Stimulated activated CD8-positive, alpha-beta memory T cell treated with anti-CD3 and anti-CD28 coated beads, Interleukin-12 subunit alpha, Interleukin-12 subunit beta, amount 100 ng/mL, for 24 hours (primary cell): ENCODE measurements around the gene MAGEB5.
"Not testable (repeated sequence)": the region's sequence is repeated elsewhere in the genome, so short reads cannot be mapped to it uniquely, and the experiment has no call there.

Experiments
- DNase-seq: peaks from one replicate; pipeline ENCODE4 v3.0.0-alpha.2; 2020; ENCODE audit errors: extremely low read depth

Gene MAGEB5, protein sequence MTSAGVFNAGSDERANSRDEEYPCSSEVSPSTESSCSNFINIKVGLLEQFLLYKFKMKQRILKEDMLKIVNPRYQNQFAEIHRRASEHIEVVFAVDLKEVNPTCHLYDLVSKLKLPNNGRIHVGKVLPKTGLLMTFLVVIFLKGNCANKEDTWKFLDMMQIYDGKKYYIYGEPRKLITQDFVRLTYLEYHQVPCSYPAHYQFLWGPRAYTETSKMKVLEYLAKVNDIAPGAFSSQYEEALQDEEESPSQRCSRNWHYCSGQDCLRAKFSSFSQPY

DNA sequence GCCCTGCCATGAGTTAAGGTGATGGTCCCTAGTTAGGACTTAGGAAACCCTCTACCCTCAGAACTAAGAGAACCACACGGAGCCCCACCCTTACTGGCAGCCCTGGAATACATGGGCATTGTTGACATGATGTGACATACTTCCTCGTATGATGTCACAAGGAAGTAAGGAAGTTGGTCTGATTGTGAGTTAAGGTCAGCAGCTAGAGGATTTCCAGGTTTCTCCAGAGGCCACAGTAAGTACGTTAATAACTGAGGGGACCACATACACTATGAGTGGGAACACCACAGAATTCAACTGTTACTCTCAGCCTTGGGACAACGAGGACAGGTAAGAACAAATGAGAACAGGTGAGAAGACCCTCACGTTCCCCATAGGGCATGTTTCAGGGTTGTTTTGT lies at the start of gene MAGEB5:
MAGEB5 (plus strand) TSS at position 301 of the 400 bp plus-strand sequence. CDS start 1,133 bp downstream, outside the sequence.
- no peak for DNase-seq

DNA sequence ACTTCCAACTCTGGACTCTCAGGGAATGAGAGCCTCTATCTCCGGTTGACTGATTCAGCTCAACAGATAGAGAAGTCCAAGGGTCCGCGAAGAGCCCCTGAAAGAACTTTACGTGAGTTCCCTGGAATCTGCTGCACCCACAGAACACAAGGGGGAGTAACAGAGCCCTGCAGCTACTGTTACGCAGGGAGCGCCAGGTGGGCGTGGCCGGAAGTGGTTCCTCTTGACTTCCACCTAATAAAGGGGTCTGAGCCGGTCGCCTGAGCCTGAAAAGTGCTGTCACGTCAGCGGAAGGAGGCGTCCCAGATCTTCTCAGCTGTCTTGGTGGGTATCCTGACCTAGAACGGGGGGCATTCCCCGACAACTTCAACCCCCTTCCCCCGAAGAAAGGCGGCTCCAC lies 23.8 kb upstream of the MAGEB5 start, which contains the start of gene MAGEB6:
MAGEB6 (plus strand) TSS at position 237 of the 400 bp plus-strand sequence. CDS start 1,407 bp downstream, outside the sequence.
- DNase-seq = no peak

DNA sequence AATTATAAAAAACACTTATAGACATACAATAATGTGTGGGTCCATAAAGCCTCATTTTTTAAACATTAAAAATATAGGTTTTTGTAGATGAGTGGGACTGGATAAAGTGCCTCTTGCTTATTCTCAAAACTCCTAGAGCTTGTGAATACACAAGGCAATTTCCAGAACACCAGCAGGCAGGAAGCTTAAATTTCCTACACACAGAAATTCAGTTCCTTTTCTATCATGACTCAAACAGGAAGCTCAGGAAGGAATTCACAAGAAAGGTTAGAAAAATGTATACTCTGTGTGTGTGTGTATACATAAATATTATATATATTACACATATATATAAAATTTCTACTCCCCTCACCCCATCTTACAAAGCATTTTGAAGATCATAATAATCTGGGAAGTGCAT lies 12.4 kb upstream of the MAGEB5 start:
- DNase-seq = no peak

DNA sequence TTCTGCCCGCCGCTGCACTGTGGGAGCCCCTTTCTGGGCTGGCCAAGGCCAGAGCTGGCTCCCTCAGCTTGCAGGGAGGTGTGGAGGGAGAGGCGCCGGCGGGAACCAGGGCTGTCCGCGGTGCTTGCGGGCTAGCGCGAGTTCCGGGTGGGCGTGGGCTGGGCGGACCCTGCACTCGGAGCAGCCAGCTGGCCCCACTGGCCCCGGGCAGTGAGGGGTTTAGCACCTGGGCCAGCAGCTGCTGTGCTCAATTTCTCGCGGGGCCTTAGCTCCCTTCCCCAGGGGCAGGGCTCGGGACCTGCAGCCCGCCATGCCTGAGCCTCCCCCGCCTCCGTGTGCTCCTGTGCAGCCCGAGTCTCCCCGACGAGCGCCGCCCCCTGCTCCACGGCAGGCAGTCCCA lies 11.3 kb upstream of the MAGEB5 start:
- not testable (repeated sequence) for DNase-seq

DNA sequence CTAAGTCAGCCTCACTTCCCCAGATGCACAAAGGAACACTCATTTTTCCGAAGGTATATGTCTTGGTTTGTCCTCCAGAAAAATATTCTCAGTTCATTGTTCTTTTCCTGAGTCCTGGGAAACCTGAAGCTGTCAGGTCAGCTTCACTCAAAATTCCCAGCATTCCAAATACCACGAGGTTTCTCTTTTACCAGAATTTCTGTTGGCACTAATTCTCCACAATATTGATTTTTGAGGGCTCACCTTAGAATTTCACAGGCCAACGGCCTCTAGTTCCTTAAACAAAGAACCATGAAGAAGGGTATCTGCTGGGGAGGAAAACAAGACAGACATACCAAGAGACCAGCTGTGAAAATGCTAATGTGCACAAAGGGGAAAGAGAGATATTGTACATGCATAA lies 8.0 kb upstream of the MAGEB5 start:
- DNase-seq = no peak

DNA sequence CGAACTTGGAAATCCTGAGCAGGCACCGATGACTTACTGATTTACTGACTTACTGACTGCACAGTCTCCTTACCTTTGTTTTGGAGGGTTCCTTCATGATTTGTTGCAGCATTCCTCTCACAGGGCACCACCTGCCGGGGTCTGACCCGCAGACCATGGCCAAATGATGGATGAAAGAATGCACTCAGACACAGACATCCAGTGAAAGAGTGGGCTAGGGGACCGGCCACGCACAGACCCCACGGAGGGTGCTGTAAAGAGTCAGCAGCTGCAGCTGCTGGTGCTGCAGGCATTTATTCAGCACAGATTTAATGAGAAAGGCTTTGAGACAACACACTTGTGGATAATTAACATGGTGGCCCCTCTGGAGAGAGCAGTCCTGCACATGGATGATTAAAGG lies 3.4 kb downstream of the MAGEB5 start:
- no peak for DNase-seq

DNA sequence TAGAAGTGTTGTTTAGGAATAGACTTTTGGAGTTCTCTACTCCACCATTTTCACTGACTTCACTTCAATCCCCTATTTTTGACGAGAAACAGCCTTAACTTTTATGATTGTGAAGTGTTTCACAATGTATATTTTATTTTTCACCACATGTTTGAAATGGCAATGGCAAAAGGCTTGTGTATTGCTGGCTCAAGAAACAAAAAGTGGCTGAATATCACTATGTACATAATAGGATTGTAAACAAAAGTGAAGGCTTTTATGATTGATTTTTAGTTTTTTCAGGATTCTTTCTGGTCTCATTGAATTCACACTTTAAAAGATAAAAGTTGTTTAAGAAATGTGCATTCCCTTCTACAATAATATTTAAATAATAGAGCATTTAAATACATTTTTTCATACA lies 18.2 kb downstream of the MAGEB5 start:
- DNase-seq = no peak

DNA sequence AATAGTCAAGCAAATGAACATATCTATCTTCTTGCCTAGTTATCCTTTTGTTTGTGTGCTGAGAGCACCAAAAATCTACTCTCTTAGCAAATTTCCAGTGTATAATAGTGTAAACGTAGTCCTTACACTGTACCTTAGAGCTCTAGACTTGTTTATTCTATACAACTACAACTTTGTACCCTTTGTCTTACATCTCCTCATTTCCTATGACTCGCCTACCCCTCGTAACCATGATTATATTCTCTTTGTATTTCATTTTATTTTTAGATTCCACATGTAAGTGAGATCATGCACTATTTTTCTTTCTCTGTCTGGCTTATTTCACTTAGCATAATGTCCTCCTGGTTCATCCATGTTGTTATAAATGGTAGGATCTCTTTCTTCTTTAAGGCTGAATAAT lies 37.6 kb downstream of the MAGEB5 start:
- DNase-seq = no peak

DNA sequence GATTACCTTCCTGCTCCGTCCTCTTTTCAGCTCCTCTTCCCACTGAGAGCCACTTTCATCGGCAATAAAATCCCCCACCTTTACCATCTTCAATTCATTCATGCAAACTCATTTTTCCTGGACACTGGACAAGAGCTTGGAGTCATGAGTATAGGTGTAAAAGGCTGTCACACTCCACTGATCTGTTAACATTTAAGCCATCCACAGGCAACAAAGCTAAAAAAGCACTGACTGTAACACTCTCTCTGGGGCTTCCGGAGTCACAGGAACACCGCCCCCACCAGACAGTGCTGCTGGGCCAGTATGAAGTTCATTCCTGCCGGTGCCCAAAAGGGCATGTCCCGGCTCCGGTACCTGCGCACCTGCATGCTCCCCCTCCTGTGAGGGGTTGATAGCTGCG lies 38.5 kb downstream of the MAGEB5 start:
- DNase-seq = no peak

DNA sequence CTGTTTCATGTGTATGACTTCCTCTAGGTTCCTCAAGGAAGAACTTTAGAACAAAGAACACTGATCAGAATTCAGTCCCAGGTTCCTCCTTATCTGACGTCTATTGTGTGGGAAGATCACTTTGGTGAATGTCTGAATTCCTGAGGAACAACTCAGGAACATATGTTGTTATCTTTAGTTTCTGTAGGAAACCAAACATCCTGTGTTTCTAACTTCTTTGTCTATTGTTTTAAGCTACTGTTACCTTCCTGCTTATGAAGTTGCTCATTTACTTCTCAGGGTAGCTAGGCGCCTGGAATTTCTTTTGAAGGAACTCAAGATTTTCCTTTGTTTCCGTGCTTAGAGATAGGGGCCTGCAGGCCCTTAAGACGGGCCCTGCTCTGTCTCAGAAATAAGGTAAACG lies 46.2 kb downstream of the MAGEB5 start:
- DNase-seq = no peak
